ENCODE results near the gene HMGB1. TPM values are rescaled to one million over a fixed set of nuclear protein-coding genes. Genes with fewer than 3 reads are reported as not detected.

Gene HMGB1
- total and polyA plus RNA-seq, 3 donors from 2014 or later = 256 to 298 (median 285) TPM

- Histone ChIP-seq H3K27ac (no peak overlapping the region), H3K4me3 (no peak overlapping the region), H3K9me3 (no peaks in the 10 kb centered on the region), H3K36me3 (ENCODE audit: low read depth, missing control alignments) (no peaks in the 10 kb centered on the region), H3K4me1 (no peaks in the 10 kb centered on the region), H3K27me3 (no peaks in the 10 kb centered on the region)
- TF ChIP-seq POLR2A (IDR thresholded peaks at IDR 0.05) (no peak), CTCF (IDR thresholded peaks at IDR 0.05) (no peak)
- 68% methylated on average over 6 of the region's 6 CpGs for WGBS, 2 donors
- no peak for DNase-seq
- intact Hi-C loops (cut with DNase I; ENCODE audit: low total_unique reads) = no loop called here
These were observed 35.7 kb downstream of the HMGB1 start for GRCh38 chr13:30429721-30430694.

- Histone ChIP-seq H3K4me1 (no peaks in the 10 kb centered on the region), H3K36me3 (ENCODE audit: low read depth, missing control alignments) (no peaks in the 10 kb centered on the region), H3K27me3 (no peaks in the 10 kb centered on the region), H3K27ac (no peak overlapping the region), H3K9me3 (no peaks in the 10 kb centered on the region), H3K4me3 (no peak overlapping the region)
- intact Hi-C loops (cut with DNase I; ENCODE audit: low total_unique reads) = no loop called here
- WGBS, 2 donors = 88 to 90% methylated on average over 3 of the region's 3 CpGs
- DNase-seq = no peak
- TF ChIP-seq CTCF (IDR thresholded peaks at IDR 0.05) (no peak), POLR2A (IDR thresholded peaks at IDR 0.05) (no peak)
These were observed 36.5 kb downstream of the HMGB1 start for GRCh38 chr13:30429235-30429634.

GRCh38 chr13:30423891-30424290 lies 41.8 kb downstream of the HMGB1 start:
- Histone ChIP-seq H3K9me3 (no peaks in the 10 kb centered on the region), H3K4me1 (peaks cover 3% of the 10 kb centered on the region), H3K27me3 (no peaks in the 10 kb centered on the region), H3K27ac (no peak overlapping the region), H3K4me3 (no peak overlapping the region), H3K36me3 (ENCODE audit: low read depth, missing control alignments) (no peaks in the 10 kb centered on the region)
- no peak for DNase-seq
- intact Hi-C loops (cut with DNase I; ENCODE audit: low total_unique reads) = no loop called here
- no peak for TF ChIP-seq POLR2A (IDR thresholded peaks at IDR 0.05)
- no peak for TF ChIP-seq CTCF (IDR thresholded peaks at IDR 0.05)
- 90% methylated on average over 3 of the region's 3 CpGs for WGBS, 2 donors

- peaks cover 3% of the 10 kb centered on the region for H3K4me1 ChIP-seq
- H3K4me3 ChIP-seq = peak within 1 kb of the TSS; percentile 58 to 70
- TF ChIP-seq CTCF (IDR thresholded peaks at IDR 0.05) = no peak
- TF ChIP-seq POLR2A (IDR thresholded peaks at IDR 0.05) = peak; percentile 6
- intact Hi-C loops (cut with DNase I; ENCODE audit: low total_unique reads) = no loop called here
- 1 to 4% methylated on average over 25 to 48 of the region's 57 CpGs for WGBS, 2 donors
- H3K9me3 ChIP-seq = no peaks in the 10 kb centered on the region
- peak; percentile 83 for DNase-seq
- H3K27me3 ChIP-seq = no peaks in the 10 kb centered on the region
- no peaks in the 10 kb centered on the region for H3K36me3 ChIP-seq (ENCODE audit: low read depth, missing control alignments)
- peak within 1 kb of the TSS; percentile 90 to 91 for H3K27ac ChIP-seq
These were observed 43.5 kb downstream of the HMGB1 start, which contains the start of gene UBE2L5 for GRCh38 chr13:30422054-30422839. Gene UBE2L5, plus strand, starts transcription at chr13:30422493. Its CDS starts 5,498 bp downstream, at chr13:30427991.

Measured in testis (tissue), 3 donors.